ENCODE results near the gene SOX10. TPM values are rescaled to one million over a fixed set of nuclear protein-coding genes. Genes with fewer than 3 reads are reported as not detected.

The SOX10 gene
- total RNA-seq, 1 donor from 2014 or later = not detected

GRCh38 chr22:38026130-38027111 lies 42.1 kb upstream of the SOX10 start:
- Mint-ChIP-seq H3K36me3 (ENCODE audit: unreplicated experiment) (no peaks in the 10 kb centered on the region), H3K27me3 (ENCODE audit: unreplicated experiment) (peaks cover 14% of the 10 kb centered on the region), H3K4me3 (ENCODE audit: unreplicated experiment) (no peak overlapping the region), H3K4me1 (ENCODE audit: unreplicated experiment) (no peaks in the 10 kb centered on the region), H3K9me3 (ENCODE audit: unreplicated experiment) (no peaks in the 10 kb centered on the region), H3K27ac (ENCODE audit: unreplicated experiment) (no peak overlapping the region)
- no peak for TF ChIP-seq CTCF (IDR thresholded peaks at IDR 0.05)
- DNase-seq (ENCODE audit: extremely low spot score, unreplicated experiment) = no peak

GRCh38 chr22:38025514-38025913 lies 41.2 kb upstream of the SOX10 start:
- DNase-seq (ENCODE audit: extremely low spot score, unreplicated experiment) = no peak
- H3K4me3 Mint-ChIP-seq (ENCODE audit: unreplicated experiment) = no peak overlapping the region
- no peaks in the 10 kb centered on the region for H3K4me1 Mint-ChIP-seq (ENCODE audit: unreplicated experiment)
- no peak for TF ChIP-seq CTCF (IDR thresholded peaks at IDR 0.05)
- H3K36me3 Mint-ChIP-seq (ENCODE audit: unreplicated experiment) = no peaks in the 10 kb centered on the region
- H3K9me3 Mint-ChIP-seq (ENCODE audit: unreplicated experiment) = no peaks in the 10 kb centered on the region
- no peak overlapping the region for H3K27ac Mint-ChIP-seq (ENCODE audit: unreplicated experiment)
- peaks cover 14% of the 10 kb centered on the region for H3K27me3 Mint-ChIP-seq (ENCODE audit: unreplicated experiment)

- no peak overlapping the region for H3K4me3 Mint-ChIP-seq (ENCODE audit: unreplicated experiment)
- no peaks in the 10 kb centered on the region for H3K9me3 Mint-ChIP-seq (ENCODE audit: unreplicated experiment)
- no peak for DNase-seq (ENCODE audit: extremely low spot score, unreplicated experiment)
- no peaks in the 10 kb centered on the region for H3K4me1 Mint-ChIP-seq (ENCODE audit: unreplicated experiment)
- H3K27me3 Mint-ChIP-seq (ENCODE audit: unreplicated experiment) = peaks cover 14% of the 10 kb centered on the region
- H3K36me3 Mint-ChIP-seq (ENCODE audit: unreplicated experiment) = no peaks in the 10 kb centered on the region
- TF ChIP-seq CTCF (IDR thresholded peaks at IDR 0.05) = no peak
- no peak overlapping the region for H3K27ac Mint-ChIP-seq (ENCODE audit: unreplicated experiment)
These were observed 38.7 kb upstream of the SOX10 start for GRCh38 chr22:38023045-38023444.

- peaks cover 3% of the 10 kb centered on the region for H3K4me1 Mint-ChIP-seq (ENCODE audit: unreplicated experiment)
These were observed 36.9 kb upstream of the SOX10 start for GRCh38 chr22:38021206-38021605.

More at GRCh38 chr22:38021206-38021605, 36.9 kb upstream of the SOX10 start:
- DNase-seq (ENCODE audit: extremely low spot score, unreplicated experiment) = no peak
- no peak for TF ChIP-seq CTCF (IDR thresholded peaks at IDR 0.05)
- no peaks in the 10 kb centered on the region for H3K36me3 Mint-ChIP-seq (ENCODE audit: unreplicated experiment)
- no peak overlapping the region for H3K27ac Mint-ChIP-seq (ENCODE audit: unreplicated experiment)
- H3K4me3 Mint-ChIP-seq (ENCODE audit: unreplicated experiment) = no peak overlapping the region
- H3K27me3 Mint-ChIP-seq (ENCODE audit: unreplicated experiment) = peaks cover 10% of the 10 kb centered on the region
- H3K9me3 Mint-ChIP-seq (ENCODE audit: unreplicated experiment) = no peaks in the 10 kb centered on the region
